ENCODE measurements around the gene FCSK. TPM values are rescaled to one million over a fixed set of nuclear protein-coding genes. Genes with fewer than 3 reads are reported as not detected.

Gene FCSK
- total RNA-seq, 1 donor from 2014 or later: 21.8 TPM

DNA sequence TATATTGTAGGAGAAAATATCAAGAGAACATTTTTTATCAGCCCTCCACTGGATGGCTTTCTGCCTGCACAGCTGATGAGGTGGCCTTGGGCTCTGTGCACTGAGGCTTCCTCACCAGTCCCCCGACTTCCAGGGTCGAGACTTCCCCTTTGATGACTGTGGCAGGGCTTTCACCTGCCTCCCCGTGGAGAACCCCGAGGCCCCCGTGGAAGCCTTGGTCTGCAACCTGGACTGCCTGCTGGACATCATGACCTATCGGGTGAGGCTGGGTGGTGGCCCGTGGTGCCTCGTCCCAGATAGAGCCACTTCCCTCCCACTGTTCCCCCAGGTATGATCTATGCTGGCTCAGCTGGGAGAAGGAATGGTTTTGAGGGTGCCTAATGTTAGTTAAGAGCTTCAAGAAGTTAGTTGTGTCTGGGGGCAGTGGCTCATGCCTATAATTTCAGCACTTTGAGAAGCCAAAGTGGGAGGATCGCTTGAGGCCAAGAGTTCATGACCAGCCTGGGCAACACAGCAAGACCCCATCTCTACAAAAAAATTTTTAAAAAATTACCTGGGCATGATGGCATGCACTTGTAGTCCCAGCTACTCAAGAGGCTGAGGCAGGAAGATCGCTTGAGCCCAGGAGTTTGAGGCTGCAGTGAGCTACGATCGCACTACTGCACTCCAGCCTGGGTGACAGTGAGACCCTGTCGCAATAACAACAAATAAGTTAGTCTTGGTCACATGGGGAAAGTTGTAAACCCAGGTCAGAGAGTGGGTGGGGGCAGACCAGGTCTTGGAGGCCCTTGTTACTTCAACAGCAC lies 11.8 kb downstream of the FCSK start:
- no peak overlapping the region for H3K4me3 ChIP-seq (ENCODE audit: low read depth, low read length)
- TF ChIP-seq, protein P1, sequence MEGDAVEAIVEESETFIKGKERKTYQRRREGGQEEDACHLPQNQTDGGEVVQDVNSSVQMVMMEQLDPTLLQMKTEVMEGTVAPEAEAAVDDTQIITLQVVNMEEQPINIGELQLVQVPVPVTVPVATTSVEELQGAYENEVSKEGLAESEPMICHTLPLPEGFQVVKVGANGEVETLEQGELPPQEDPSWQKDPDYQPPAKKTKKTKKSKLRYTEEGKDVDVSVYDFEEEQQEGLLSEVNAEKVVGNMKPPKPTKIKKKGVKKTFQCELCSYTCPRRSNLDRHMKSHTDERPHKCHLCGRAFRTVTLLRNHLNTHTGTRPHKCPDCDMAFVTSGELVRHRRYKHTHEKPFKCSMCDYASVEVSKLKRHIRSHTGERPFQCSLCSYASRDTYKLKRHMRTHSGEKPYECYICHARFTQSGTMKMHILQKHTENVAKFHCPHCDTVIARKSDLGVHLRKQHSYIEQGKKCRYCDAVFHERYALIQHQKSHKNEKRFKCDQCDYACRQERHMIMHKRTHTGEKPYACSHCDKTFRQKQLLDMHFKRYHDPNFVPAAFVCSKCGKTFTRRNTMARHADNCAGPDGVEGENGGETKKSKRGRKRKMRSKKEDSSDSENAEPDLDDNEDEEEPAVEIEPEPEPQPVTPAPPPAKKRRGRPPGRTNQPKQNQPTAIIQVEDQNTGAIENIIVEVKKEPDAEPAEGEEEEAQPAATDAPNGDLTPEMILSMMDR (conservative IDR thresholded peaks at IDR 0.05; ENCODE audit: low read depth, low read length): no peak
- no peak for DNase-seq (ENCODE audit: low read depth)

DNA sequence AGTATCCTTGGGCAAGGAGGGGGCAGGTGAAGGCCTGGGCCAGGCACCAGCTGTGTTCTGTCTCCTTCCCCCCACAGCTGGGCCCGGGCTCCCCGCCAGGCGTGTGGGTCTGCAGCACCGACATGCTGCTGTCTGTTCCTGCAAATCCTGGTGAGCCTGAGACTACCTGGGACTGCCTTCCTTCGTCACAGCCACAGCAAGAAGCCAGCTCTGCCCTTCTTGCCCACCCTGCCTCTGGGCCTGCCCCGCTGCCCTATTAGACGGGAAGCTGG lies 12.3 kb downstream of the FCSK start:
- TF ChIP-seq, protein P1 (conservative IDR thresholded peaks at IDR 0.05; ENCODE audit: low read depth, low read length): no peak
- H3K4me3 ChIP-seq (ENCODE audit: low read depth, low read length): no peak overlapping the region
- DNase-seq (ENCODE audit: low read depth): no peak

DNA sequence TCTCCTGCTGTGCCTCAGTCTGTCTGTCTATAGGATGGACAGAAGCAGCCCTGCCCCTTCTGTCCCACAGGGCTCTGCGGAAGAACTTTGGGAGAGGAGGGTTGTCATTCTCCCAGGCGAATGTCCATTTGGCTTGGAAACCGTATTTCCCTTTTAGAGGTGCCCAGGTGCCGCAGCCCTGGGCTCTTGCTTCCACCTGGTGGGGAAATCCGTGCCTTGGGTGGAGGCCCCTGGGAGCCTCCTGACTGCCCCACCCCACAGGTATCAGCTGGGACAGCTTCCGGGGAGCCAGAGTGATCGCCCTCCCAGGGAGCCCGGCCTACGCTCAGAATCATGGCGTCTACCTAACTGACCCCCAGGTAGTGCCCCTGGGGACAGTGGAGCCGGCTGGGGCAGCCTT lies 12.7 kb downstream of the FCSK start:
- DNase-seq (ENCODE audit: low read depth): no peak
- H3K4me3 ChIP-seq (ENCODE audit: low read depth, low read length): no peak overlapping the region
- TF ChIP-seq, protein P1 (conservative IDR thresholded peaks at IDR 0.05; ENCODE audit: low read depth, low read length): peak; percentile 7

DNA sequence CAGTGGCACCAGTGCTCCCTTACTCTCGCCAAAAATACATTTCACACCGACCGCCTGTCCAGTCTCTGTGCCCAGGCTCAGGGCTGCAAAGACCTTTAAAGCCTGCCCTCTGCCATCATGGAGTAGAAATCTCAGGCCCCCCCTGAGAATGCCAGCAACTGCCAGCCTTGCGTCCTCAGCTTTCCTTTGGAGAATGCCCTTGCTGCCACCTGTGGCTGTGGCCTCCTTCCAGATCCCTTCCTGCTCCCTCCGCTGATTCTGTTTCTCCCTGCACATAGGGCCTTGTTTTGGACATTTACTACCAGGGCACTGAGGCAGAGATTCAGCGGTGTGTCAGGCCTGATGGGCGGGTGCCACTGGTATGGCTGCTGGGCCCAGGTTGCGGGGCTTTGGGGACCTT lies 13.2 kb downstream of the FCSK start:
- DNase-seq (ENCODE audit: low read depth): no peak
- H3K4me3 ChIP-seq (ENCODE audit: low read depth, low read length): no peak overlapping the region
- TF ChIP-seq, protein P1 (conservative IDR thresholded peaks at IDR 0.05; ENCODE audit: low read depth, low read length): no peak

DNA sequence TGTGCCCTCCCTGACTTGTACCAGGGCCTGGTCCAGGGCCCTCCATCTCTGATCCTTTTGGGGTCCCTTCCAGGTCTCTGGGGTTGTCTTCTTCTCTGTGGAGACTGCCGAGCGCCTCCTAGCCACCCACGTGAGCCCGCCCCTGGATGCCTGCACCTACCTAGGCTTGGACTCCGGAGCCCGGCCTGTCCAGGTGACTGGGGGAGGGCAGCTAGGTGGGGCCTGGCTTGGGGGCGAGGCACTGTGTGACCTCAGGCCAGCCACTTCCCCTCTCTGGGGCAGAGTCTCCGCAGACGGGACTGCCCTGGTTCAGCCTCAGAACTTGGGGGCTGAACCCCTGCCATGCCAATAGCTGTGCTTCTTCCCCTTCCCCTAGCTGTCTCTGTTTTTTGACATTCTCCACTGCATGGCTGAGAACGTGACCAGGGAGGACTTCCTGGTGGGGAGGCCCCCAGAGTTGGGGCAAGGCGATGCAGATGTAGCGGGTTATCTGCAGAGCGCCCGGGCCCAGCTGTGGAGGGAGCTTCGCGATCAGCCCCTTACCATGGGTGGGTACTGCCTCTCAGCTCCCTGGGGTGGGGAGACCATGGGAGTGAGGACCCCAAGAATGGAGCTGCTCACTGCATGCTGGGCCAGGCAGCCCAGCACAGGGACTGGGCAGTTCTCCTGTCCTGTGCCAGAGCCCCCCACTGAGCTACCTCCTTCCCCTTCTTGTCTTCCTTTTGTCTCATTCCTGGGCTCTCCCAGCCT lies 14.6 kb downstream of the FCSK start:
- no peak overlapping the region for H3K4me3 ChIP-seq (ENCODE audit: low read depth, low read length)
- DNase-seq (ENCODE audit: low read depth): no peak
- TF ChIP-seq, protein P1 (conservative IDR thresholded peaks at IDR 0.05; ENCODE audit: low read depth, low read length): no peak

DNA sequence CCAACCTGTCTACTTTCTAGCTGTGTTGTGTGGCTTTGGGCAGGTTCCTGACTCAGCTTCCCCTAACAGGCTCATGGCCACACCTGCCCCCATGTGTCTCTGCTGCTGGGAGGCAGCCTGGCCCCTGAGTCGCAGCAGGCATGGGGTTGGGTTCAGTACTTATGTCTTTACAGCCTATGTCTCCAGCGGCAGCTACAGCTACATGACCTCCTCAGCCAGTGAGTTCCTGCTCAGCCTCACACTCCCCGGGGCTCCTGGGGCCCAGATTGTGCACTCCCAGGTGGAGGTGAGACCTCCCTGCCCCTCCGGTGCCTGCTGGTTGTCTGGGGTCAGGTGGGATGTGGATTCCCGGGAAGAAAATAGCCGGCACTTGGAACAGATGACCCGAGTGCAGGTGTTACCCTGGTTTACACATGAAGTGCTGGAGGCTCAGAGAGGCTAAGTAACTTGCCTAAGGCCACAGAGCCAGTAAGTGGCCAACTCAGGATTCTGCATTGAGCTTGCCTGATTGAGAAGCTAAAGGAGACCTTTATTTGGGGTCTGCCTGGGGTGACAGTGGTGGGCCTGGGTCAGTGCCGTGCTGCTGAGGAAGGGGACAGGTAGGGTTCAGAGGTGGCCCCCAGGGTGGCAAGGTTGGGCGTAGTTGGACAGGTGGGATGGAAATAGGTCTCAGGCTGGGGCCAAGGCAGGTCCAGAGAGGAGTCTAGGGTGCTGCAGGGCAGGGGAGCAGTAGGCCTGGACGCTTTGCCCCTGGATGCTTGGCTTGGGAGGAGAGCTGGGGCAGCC lies 15.9 kb downstream of the FCSK start:
- DNase-seq (ENCODE audit: low read depth): no peak
- H3K4me3 ChIP-seq (ENCODE audit: low read depth, low read length): no peak overlapping the region
- TF ChIP-seq, protein P1 (conservative IDR thresholded peaks at IDR 0.05; ENCODE audit: low read depth, low read length): no peak

Data from epithelial cell of proximal tubule (primary cell).